Loucy (cell line): ENCODE data around the gene RFTN2.

Source experiments
- H2AFZ ChIP-seq: fragments of 200-600 bp; sonication (generic); 2 replicates; pipeline ENCODE4 v1.6.0; 2016; ENCODE audit warnings: antibody characterized with exemption, mild to moderate bottlenecking, low read length, moderate library complexity
- H3F3A ChIP-seq: fragments of 200-600 bp; 2 replicates; pipeline ENCODE4 v1.6.0; 2016; ENCODE audit warnings: antibody characterized with exemption, low read depth, mild to moderate bottlenecking
- H3K27me3 ChIP-seq: fragments of 200-600 bp; sonication (generic); 2 replicates; pipeline ENCODE4 v1.6.1; 2014; ENCODE audit warnings: low read length, mild to moderate bottlenecking; ENCODE audit not compliant: insufficient read depth, poor library complexity, severe bottlenecking
- H3K36me3 ChIP-seq: fragments of 200-600 bp; sonication (generic); 2 replicates; pipeline ENCODE4 v1.6.1; 2016; ENCODE audit warnings: low read length; ENCODE audit not compliant: insufficient read depth
- H3K4me1 ChIP-seq: fragments of 200-600 bp; sonication (generic); 2 replicates; pipeline ENCODE4 v1.5.1; 2014; ENCODE audit warnings: low read length, mild to moderate bottlenecking; ENCODE audit not compliant: insufficient read depth, poor library complexity, severe bottlenecking
- H3K4me2 ChIP-seq: fragments of 200-600 bp; sonication (generic); 2 replicates; pipeline ENCODE4 v1.6.0; 2014; ENCODE audit warnings: antibody characterized with exemption, low read length, low read depth, mild to moderate bottlenecking; ENCODE audit not compliant: poor library complexity, severe bottlenecking
- H3K4me3 ChIP-seq: fragments of 200-600 bp; sonication (generic); 2 replicates; pipeline ENCODE4 v1.5.1; 2014; ENCODE audit warnings: low read length, mild to moderate bottlenecking, mixed read lengths; ENCODE audit not compliant: poor library complexity, severe bottlenecking
- H3K79me2 ChIP-seq: fragments of 200-600 bp; sonication (generic); 2 replicates; pipeline ENCODE4 v1.6.1; 2014; ENCODE audit warnings: low read length; ENCODE audit not compliant: insufficient read depth
- H3K9ac ChIP-seq: fragments of 200-600 bp; sonication (generic); 2 replicates; pipeline ENCODE4 v1.6.0; 2014; ENCODE audit warnings: mild to moderate bottlenecking, low read depth, low read length, moderate library complexity; ENCODE audit not compliant: poor library complexity, severe bottlenecking
- H3K9me2 ChIP-seq: fragments of 200-600 bp; sonication (generic); replicated peaks from 2 replicates; pipeline ENCODE4 v1.6.1; 2016; ENCODE audit warnings: low read depth, low read length, mixed read lengths
- H3K9me3 ChIP-seq: fragments of 200-600 bp; sonication (generic); 2 replicates; pipeline ENCODE4 v1.6.1; 2014; ENCODE audit warnings: mild to moderate bottlenecking, antibody characterized with exemption, low read length, low read depth; ENCODE audit not compliant: insufficient read depth
- H4K20me1 ChIP-seq: fragments of 200-600 bp; sonication (generic); 2 replicates; pipeline ENCODE4 v1.6.0; 2014; ENCODE audit warnings: antibody characterized with exemption, low read length, mild to moderate bottlenecking; ENCODE audit not compliant: insufficient read depth, poor library complexity, severe bottlenecking
- EZH2phosphoT487 ChIP-seq: fragments of 200-600 bp; IDR thresholded peaks from 2 replicates; pipeline ENCODE4 v1.6.1; 2018; ENCODE audit warnings: antibody characterized with exemption, mild to moderate bottlenecking, moderate library complexity, borderline replicate concordance
- TF ChIP-seq, protein P1 (sequence below): fragments of 200-600 bp; sonication (generic); conservative IDR thresholded peaks from 2 replicates; pipeline ENCODE4 v1.5.1; 2014; ENCODE audit warnings: mild to moderate bottlenecking, antibody characterized with exemption, low read length

Gene RFTN2

DNA sequence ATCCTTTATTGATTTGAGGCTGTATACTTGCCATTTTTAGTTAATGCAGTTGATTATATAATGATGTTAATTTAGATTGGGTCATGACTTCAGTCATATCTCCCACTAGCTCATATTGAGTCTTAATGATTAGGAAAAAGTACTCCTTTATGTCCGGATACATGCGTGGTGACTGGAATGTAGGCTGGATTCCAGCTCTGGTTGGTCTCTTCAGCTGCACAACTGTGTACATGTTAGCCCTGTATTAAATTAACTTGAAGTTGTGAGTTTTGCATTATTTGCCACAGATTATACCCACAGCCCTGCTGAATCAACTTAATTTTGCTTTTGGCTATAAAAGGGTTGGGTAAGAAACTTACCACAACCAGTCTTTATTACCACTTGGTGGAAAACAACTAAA is 137.0 kb downstream of the RFTN2 start:
- Histone ChIP-seq H3K4me2 (no peak overlapping the region), H3K4me1 (peaks cover 4% of the 10 kb centered on the region), H4K20me1 (peaks cover 31% of the 10 kb centered on the region), H3K9me2 (no peaks in the 10 kb centered on the region), H3K27me3 (no peaks in the 10 kb centered on the region), H3K79me2 (peaks cover 69% of the 10 kb centered on the region), H3K9ac (no peak overlapping the region), H3K36me3 (peaks cover 79% of the 10 kb centered on the region), H3F3A (no peaks in the 10 kb centered on the region), H3K4me3 (no peak overlapping the region), H3K9me3 (no peaks in the 10 kb centered on the region), H2AFZ (no peak overlapping the region)
- TF ChIP-seq EZH2phosphoT487, result no peak
- TF ChIP-seq, protein P1, sequence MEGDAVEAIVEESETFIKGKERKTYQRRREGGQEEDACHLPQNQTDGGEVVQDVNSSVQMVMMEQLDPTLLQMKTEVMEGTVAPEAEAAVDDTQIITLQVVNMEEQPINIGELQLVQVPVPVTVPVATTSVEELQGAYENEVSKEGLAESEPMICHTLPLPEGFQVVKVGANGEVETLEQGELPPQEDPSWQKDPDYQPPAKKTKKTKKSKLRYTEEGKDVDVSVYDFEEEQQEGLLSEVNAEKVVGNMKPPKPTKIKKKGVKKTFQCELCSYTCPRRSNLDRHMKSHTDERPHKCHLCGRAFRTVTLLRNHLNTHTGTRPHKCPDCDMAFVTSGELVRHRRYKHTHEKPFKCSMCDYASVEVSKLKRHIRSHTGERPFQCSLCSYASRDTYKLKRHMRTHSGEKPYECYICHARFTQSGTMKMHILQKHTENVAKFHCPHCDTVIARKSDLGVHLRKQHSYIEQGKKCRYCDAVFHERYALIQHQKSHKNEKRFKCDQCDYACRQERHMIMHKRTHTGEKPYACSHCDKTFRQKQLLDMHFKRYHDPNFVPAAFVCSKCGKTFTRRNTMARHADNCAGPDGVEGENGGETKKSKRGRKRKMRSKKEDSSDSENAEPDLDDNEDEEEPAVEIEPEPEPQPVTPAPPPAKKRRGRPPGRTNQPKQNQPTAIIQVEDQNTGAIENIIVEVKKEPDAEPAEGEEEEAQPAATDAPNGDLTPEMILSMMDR, result no peak
